HL-60 (cell line): Measurements from ENCODE around the gene CCP110.

Source experiments
- DNase-seq, 2 experiments: peaks; one replicate each; pipeline ENCODE4 v3.0.0-alpha.2; 2010 to 2020; ENCODE audit warnings: low read depth in 1 of 2, low spot score in 1 of 2
- H3K27ac ChIP-seq: fragments of 250-450 bp; sonication (Bioruptor Pico); replicated peaks from 2 replicates; pipeline ENCODE4 v1.5.1; 2020; ENCODE audit warnings: mild to moderate bottlenecking, moderate library complexity
- H3K27me3 ChIP-seq: fragments of 250-450 bp; sonication (Bioruptor Pico); 2 replicates; pipeline ENCODE4 v1.5.1; 2021; ENCODE audit warnings: mild to moderate bottlenecking, moderate library complexity; ENCODE audit not compliant: insufficient read depth, poor library complexity, severe bottlenecking
- H3K4me3 ChIP-seq: replicated peaks from 2 replicates; pipeline ENCODE4 v1.5.1; 2011; ENCODE audit warnings: mild to moderate bottlenecking, control low read depth, low read length; ENCODE audit not compliant: insufficient read depth
- CTCF ChIP-seq: IDR thresholded peaks from one replicate; pipeline ENCODE4 v1.5.1; 2011; ENCODE audit warnings: low read length, control low read depth, inconsistent platforms; ENCODE audit not compliant: insufficient read depth
- GABPA ChIP-seq: IDR thresholded peaks from 2 replicates; pipeline ENCODE4 v1.6.1; 2012; ENCODE audit warnings: low read depth
- POLR2AphosphoS5 ChIP-seq: IDR thresholded peaks from 2 replicates; pipeline ENCODE4 v1.6.1; 2012; ENCODE audit warnings: low read depth
- REST ChIP-seq: IDR thresholded peaks from 2 replicates; pipeline ENCODE4 v1.6.1; 2012; ENCODE audit warnings: low read depth; ENCODE audit not compliant: insufficient replicate concordance
- SPI1 ChIP-seq: IDR thresholded peaks from 2 replicates; pipeline ENCODE4 v1.6.1; 2012; ENCODE audit warnings: low read depth, mild to moderate bottlenecking, borderline replicate concordance

The CCP110 gene

GRCh38 chr16:19528666-19529065, 4.9 kb downstream of the CCP110 start:
- no peak for TF ChIP-seq POLR2AphosphoS5
- no peak for TF ChIP-seq SPI1
- TF ChIP-seq GABPA = no peak
- TF ChIP-seq REST = no peak
- no peak for TF ChIP-seq CTCF
- no peak overlapping the region for H3K4me3 ChIP-seq
- H3K27me3 ChIP-seq = no peaks in the 10 kb centered on the region
- no peak overlapping the region for H3K27ac ChIP-seq
- no peak for DNase-seq

GRCh38 chr16:19532601-19533000, 8.9 kb downstream of the CCP110 start:
- Histone ChIP-seq H3K27ac (no peak overlapping the region), H3K4me3 (no peak overlapping the region), H3K27me3 (no peaks in the 10 kb centered on the region)
- TF ChIP-seq POLR2AphosphoS5 (no peak), CTCF (no peak), GABPA (no peak), SPI1 (no peak), REST (no peak)
- no peak for DNase-seq

- H3K4me3 ChIP-seq = no peak overlapping the region
- no peak overlapping the region for H3K27ac ChIP-seq
- no peaks in the 10 kb centered on the region for H3K27me3 ChIP-seq
- DNase-seq = no peak
- TF ChIP-seq SPI1 (no peak), GABPA (no peak), POLR2AphosphoS5 (no peak), CTCF (no peak), REST (no peak)
Observed at GRCh38 chr16:19540241-19540970, 16.7 kb downstream of the CCP110 start.
